Small intestine (tissue), 7 donors: ENCODE results near the gene SPATA16. TPM values are rescaled to one million over a fixed set of nuclear protein-coding genes. Genes with fewer than 3 reads are reported as not detected.

Experiments
- DNase-seq, 2 donors: peaks; one replicate each; pipeline versions ENCODE4 v3.0.0 to v3.0.0-alpha.2; 2013
- FAIRE-seq: peaks from 2 replicates; lab custom pipeline; 2012; peaks lifted over from hg19 to GRCh38; lab: Jason Lieb, UNC
- H3K27ac ChIP-seq, 3 donors: one replicate each; pipeline ENCODE4 v1.5.1; 2013; ENCODE audit warnings: low read length in 2 of 3, mild to moderate bottlenecking in 2 of 3, control low read depth in 1 of 3, inconsistent platforms in 1 of 3, low read depth in 1 of 3, moderate library complexity in 1 of 3
- H3K27me3 ChIP-seq, 3 donors: one replicate each; pipeline ENCODE4 v1.6.1; 2013; ENCODE audit warnings: low read length in 3 of 3, inconsistent platforms in 1 of 3; ENCODE audit not compliant: control insufficient read depth in 3 of 3, insufficient read depth in 3 of 3
- H3K36me3 ChIP-seq, 3 donors: one replicate each; pipeline ENCODE4 v1.6.1; 2013; ENCODE audit warnings: low read length in 3 of 3, inconsistent platforms in 1 of 3, low read depth in 1 of 3, mild to moderate bottlenecking in 1 of 3, moderate library complexity in 1 of 3; ENCODE audit not compliant: control insufficient read depth in 3 of 3, insufficient read depth in 2 of 3
- H3K4me1 ChIP-seq, 3 donors: one replicate each; pipeline ENCODE4 v1.6.1; 2013; ENCODE audit warnings: low read length in 2 of 3, inconsistent platforms in 1 of 3, low read depth in 1 of 3, mild to moderate bottlenecking in 1 of 3, moderate library complexity in 1 of 3; ENCODE audit not compliant: control insufficient read depth in 3 of 3, insufficient read depth in 2 of 3
- H3K4me3 ChIP-seq, 3 donors: one replicate each; pipeline ENCODE4 v1.5.1; 2013; ENCODE audit warnings: low read length in 3 of 3, control low read depth in 1 of 3, inconsistent platforms in 1 of 3, low read depth in 1 of 3, mild to moderate bottlenecking in 1 of 3, moderate library complexity in 1 of 3
- H3K9me3 ChIP-seq, 2 donors: one replicate each; pipeline ENCODE4 v1.6.1; 2013; ENCODE audit warnings: low read depth in 1 of 2, low read length in 1 of 2; ENCODE audit not compliant: control insufficient read depth in 2 of 2, insufficient read depth in 1 of 2
- WGBS, 3 donors: extraction: QIAGEN DNeasy Blood & Tissue Kit; methylation state at CpG; one replicate each; pipeline ENCODE4 v1.1.7; 2013; 5-methylcytosine and 5-hydroxymethylcytosine counted together
- polyA plus RNA-seq, 4 donors: library from polyadenylated mRNA; stranded (reverse) in 3 of 4; unstranded in 1 of 4; fragments of 200-250 nt in 3 of 4; fragments of 120-200 nt in 1 of 4; gene quantifications; one replicate each; pipeline versions ENCODE4 v1.2.1 to v1.2.3, GENCODE V29; 2013
- donor health status: healthy with polysubstance abuse.
- donor health status: control.
- donor health status: control.
- donor health status: Bipolar disorder and iron deficiency.
- donor health status: healthy.

SPATA16 gene
- polyA plus RNA-seq, 4 donors: not detected

DNA sequence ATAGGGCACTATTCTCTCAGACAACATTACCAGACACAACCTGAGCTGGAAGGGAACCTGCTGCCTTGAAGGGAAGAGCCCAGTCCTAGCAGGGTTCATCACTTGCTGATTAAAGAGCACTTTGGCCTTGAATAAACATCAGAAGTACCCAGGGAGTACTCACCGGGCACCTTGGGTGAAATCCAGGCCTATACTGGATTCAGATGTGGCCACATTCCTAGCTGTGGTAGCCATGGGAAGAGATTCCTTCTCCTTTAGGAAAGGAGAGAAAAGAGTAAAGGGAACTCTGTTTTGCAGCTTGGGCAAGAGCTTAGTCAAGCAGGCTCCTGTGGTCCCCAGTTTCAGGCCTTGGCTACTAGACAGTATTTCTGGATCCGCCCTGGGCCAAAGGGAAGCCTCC, 195.0 kb downstream of the SPATA16 start:
- WGBS, 3 donors: 82 to 88% (median 82%) methylated on average over 2 of the region's 2 CpGs
- H3K4me1 ChIP-seq: no peaks in the 10 kb centered on the region
- DNase-seq (no peak), FAIRE-seq (no peak)
- H3K27me3 ChIP-seq: no peaks in the 10 kb centered on the region
- H3K4me3 ChIP-seq: no peak overlapping the region
- no peak overlapping the region for H3K27ac ChIP-seq
- H3K36me3 ChIP-seq: no peaks in the 10 kb centered on the region
- peaks cover 0 to 2% of the 10 kb centered on the region in 2 donors for H3K9me3 ChIP-seq

DNA sequence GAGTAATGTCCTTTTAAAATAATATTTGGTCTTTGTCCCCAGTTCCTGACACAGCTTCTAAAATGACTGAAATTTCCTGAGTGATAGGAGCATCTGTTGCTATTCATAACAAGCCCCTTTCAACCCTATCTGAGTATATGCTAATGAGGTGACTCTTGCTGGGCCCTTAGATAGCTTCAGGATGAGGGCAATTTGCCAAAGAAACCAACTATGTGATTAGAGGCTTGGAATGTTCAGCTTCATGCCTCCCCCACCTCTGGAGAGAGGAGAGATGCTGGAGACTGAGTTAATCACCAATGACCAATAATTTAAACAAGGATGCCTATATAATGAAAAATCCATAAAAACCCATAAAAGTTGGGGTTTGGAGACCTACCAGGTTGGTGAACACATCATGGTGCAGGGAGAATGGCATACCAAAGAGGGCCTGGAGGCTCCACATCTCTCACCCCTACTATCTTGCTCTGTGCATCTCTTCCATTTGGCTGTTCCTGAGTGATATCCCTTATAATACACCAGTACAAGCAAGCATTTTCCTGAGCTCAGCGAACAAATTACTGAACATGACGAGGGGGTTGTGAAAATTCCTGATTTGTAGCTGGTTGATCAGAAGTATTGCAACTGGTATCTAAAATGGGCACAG, 201.3 kb downstream of the SPATA16 start:
- no peak for DNase-seq
- Histone ChIP-seq H3K27me3 (no peaks in the 10 kb centered on the region), H3K27ac (no peak overlapping the region), H3K4me1 (no peaks in the 10 kb centered on the region), H3K4me3 (no peak overlapping the region), H3K9me3 (no peaks in the 10 kb centered on the region), H3K36me3 (no peaks in the 10 kb centered on the region)
- 80 to 92% (median 92%) methylated on average over 2 of the region's 2 CpGs for WGBS, 3 donors
- no peak for FAIRE-seq

DNA sequence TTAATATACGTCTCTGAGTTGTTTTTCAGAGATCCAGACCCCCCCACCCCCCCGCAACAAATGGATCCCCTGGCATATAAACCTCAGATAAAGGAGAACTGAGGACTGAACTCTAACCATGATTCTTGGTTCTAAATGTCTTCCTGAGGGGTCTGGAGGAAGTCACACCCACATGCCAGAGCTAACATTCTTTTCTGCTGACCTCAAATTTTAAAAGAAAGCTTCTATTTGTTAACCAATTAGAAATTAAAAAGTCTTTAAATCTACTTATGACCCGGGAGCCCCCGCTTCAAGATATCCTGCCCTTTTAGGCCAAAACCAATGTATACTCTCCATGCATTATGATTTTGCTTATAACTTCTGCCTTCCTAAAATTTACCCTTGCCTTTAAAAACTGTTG, 202.2 kb downstream of the SPATA16 start:
- H3K9me3 ChIP-seq: no peaks in the 10 kb centered on the region
- no peaks in the 10 kb centered on the region for H3K36me3 ChIP-seq
- no peaks in the 10 kb centered on the region for H3K4me1 ChIP-seq
- DNase-seq (no peak), FAIRE-seq (no peak)
- 78 to 85% (median 84%) methylated on average over 4 of the region's 4 CpGs for WGBS, 3 donors
- H3K4me3 ChIP-seq: no peak overlapping the region
- H3K27ac ChIP-seq: no peak overlapping the region
- H3K27me3 ChIP-seq: no peaks in the 10 kb centered on the region

DNA sequence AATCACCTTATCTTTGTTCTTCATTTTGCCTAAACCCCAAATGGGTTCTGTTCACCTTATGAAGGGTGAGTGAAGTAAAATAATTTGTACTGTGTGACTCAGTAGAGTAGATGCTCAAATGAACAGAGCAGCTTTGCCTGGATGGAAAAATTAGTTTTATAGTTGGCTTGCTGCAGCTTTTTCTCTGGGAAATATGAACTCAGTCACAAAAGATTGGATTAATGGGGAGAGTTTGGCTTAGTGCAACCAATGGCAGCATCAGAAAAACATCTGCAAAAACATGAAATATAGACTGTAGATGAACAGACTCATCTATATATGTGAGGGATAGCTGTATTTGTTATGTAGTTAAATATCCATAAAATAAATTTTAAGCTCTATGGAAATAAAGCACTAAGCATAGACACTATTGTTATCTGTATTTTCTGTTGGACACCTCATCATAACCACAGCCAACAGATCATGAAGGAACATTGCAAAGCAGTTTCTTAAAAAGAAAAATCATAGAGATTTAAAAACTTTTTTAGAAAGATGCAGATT, 209.2 kb downstream of the SPATA16 start:
- H3K4me3 ChIP-seq: no peak overlapping the region
- H3K27ac ChIP-seq: no peak overlapping the region
- H3K36me3 ChIP-seq: no peaks in the 10 kb centered on the region
- DNase-seq (no peak), FAIRE-seq (no peak)
- no peaks in the 10 kb centered on the region for H3K27me3 ChIP-seq
- H3K4me1 ChIP-seq: no peaks in the 10 kb centered on the region
- H3K9me3 ChIP-seq: no peaks in the 10 kb centered on the region

DNA sequence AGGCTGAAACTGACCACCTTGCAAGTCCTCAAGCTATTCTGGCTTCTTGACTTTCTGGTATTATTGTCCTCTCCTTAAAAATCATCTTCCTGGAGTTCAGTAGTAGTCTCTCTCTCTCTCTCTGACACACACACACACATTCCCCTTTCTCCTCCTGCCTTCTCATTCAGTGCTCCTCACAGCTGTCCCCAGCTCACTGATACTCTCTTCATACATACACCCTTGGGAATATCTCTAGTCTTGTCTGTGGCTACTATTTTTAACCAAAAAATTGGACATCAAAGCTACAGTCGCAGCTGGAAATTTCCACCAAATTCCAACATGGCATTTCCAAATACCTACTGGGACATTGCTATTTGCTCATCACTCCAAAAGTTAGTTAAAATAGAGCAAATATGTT, 211.6 kb downstream of the SPATA16 start:
- WGBS, 3 donors: 80 to 94% (median 89%) methylated on average over 1 of the region's 1 CpG
- FAIRE-seq: no peak

DNA sequence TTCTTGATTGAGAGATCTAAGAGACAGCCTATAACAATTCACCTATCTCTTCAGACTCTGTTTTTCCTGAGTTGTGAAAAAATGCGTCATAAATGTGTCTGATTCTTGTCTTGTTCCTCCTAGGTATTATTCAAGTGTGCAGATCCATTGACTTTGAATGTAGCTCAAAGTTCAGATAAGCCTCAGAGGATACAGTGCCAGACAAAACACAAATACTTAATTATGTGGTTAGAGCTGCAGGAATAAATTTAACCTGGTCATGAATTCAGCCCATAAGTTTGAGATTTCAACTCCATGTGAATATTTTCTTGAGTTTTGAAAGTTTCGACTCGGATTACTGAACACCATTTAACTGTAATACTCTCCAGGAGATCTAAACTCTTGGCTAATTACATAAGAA, 216.5 kb downstream of the SPATA16 start:
- Histone ChIP-seq H3K36me3 (no peaks in the 10 kb centered on the region), H3K4me1 (peaks cover 0 to 4% (median 0%) of the 10 kb centered on the region in 3 donors), H3K4me3 (no peak overlapping the region), H3K27ac (no peak overlapping the region), H3K9me3 (no peaks in the 10 kb centered on the region), H3K27me3 (no peaks in the 10 kb centered on the region)
- WGBS, 3 donors: 72 to 85% (median 75%) methylated on average over 3 of the region's 3 CpGs
- DNase-seq (no peak), FAIRE-seq (no peak)

More for the DNA sequence above, 211.6 kb downstream of the SPATA16 start:
- DNase-seq: no peak
- no peaks in the 10 kb centered on the region for H3K27me3 ChIP-seq
- H3K36me3 ChIP-seq: no peaks in the 10 kb centered on the region
- H3K4me3 ChIP-seq: no peak overlapping the region
- no peak overlapping the region for H3K27ac ChIP-seq
- no peaks in the 10 kb centered on the region for H3K4me1 ChIP-seq
- no peaks in the 10 kb centered on the region for H3K9me3 ChIP-seq

DNA sequence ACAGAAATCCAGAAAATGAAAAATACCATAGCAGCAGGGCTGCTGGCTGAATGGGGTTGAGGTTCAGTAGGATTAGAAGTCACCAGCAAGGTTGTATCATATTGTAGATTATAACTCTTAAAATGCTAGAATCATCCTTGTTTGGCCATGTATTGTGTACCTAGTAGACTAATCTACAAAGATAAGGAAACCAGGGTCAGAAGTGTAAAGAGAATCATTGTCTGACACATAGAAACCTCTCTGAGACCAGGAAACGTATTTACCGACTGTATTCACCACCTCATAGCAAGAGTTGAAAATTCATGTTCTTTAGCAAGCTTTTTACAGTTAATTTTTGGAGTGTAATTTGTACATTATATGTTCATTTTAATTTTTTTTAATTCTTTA, 221.7 kb downstream of the SPATA16 start:
- no peak for FAIRE-seq
- Histone ChIP-seq H3K4me1 (peaks cover 0 to 7% (median 3%) of the 10 kb centered on the region in 3 donors), H3K36me3 (no peaks in the 10 kb centered on the region), H3K9me3 (no peaks in the 10 kb centered on the region), H3K4me3 (no peak overlapping the region), H3K27ac (no peak overlapping the region), H3K27me3 (no peaks in the 10 kb centered on the region)
- peak; percentile 5 to 19 for DNase-seq
- WGBS, 3 donors: 16 to 57% (median 44%) methylated on average over 2 of the region's 2 CpGs

DNA sequence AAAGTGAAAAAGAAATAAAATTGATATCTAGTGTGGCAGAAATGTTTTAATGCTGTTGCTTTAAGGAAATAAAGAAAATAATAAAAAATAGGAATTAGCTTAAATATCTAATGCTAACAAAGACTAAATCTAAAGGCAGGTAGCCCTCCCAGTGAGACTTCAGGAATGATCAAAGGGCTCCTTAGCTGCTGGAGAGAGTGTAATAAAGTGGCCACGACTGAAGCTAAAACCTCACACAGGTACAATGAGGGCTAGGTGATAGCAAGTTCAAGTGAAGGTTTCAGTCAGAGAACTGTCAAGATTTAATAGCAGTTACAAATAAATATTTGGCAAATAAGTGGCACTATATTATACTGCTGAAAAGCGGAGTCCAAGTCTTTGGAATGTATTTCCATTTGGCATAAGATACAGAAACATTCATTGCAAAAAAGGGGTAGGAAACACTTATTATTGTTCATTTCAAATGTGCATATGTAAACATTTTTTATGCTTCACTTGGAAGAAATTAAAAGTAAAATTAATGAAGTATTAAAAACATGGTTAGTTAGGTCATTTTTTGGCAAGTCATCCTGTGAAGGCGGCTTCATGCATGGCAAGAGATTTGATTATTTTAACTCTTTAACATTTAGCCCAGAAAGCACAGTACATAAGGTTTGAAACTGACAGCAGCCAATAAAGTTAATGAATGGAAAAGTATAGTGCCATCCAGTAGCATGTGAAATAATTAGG, 222.3 kb downstream of the SPATA16 start:
- H3K27ac ChIP-seq: peak overlapping the region in 1 of 3 donors; percentile 40
- H3K4me3 ChIP-seq: no peak overlapping the region
- DNase-seq (peak in 1 of 2 donors; percentile 22), FAIRE-seq (no peak)
- peaks cover 0 to 7% (median 3%) of the 10 kb centered on the region in 3 donors for H3K4me1 ChIP-seq
- no peaks in the 10 kb centered on the region for H3K27me3 ChIP-seq
- WGBS, 3 donors: 12 to 34% (median 30%) methylated on average over 3 of the region's 3 CpGs
- H3K9me3 ChIP-seq: no peaks in the 10 kb centered on the region
- no peaks in the 10 kb centered on the region for H3K36me3 ChIP-seq
